B cell (primary cell): ENCODE results near the gene PTGES.

Source experiments
- EZH2 ChIP-seq: IDR thresholded peaks from 2 replicates; pipeline ENCODE4 v1.6.1; 2012; ENCODE audit warnings: borderline replicate concordance, low read depth, mild to moderate bottlenecking, moderate library complexity, low read length; ENCODE audit not compliant: insufficient read depth, poor library complexity, severe bottlenecking
- TF ChIP-seq, protein P1 (sequence below): fragments of 200-600 bp; IDR thresholded peaks from one replicate; pipeline ENCODE4 v1.8.0; 2022; ENCODE audit warnings: antibody characterized with exemption, mild to moderate bottlenecking

GRCh38 chr9:129736334-129736733 is 16.5 kb downstream of the PTGES start:
- no peak for TF ChIP-seq EZH2
- TF ChIP-seq, protein P1, sequence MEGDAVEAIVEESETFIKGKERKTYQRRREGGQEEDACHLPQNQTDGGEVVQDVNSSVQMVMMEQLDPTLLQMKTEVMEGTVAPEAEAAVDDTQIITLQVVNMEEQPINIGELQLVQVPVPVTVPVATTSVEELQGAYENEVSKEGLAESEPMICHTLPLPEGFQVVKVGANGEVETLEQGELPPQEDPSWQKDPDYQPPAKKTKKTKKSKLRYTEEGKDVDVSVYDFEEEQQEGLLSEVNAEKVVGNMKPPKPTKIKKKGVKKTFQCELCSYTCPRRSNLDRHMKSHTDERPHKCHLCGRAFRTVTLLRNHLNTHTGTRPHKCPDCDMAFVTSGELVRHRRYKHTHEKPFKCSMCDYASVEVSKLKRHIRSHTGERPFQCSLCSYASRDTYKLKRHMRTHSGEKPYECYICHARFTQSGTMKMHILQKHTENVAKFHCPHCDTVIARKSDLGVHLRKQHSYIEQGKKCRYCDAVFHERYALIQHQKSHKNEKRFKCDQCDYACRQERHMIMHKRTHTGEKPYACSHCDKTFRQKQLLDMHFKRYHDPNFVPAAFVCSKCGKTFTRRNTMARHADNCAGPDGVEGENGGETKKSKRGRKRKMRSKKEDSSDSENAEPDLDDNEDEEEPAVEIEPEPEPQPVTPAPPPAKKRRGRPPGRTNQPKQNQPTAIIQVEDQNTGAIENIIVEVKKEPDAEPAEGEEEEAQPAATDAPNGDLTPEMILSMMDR: no peak
